Endothelial cell of umbilical vein (primary cell): ENCODE results near the gene CAMKV. TPM values are rescaled to one million over a fixed set of nuclear protein-coding genes. Genes with fewer than 3 reads are reported as not detected.

ENCODE experiments used
- BruUV-seq: library from RNA; stranded (reverse); fragments of 400-500 nt; replicated peaks from 2 replicates; lab custom pipeline; 2021; lab: Mats Ljungman, UMichigan
- CTCF ChIA-PET: fragments of 300-600, 350-600 bp; sonication (Branson Sonifier 250); formaldehyde crosslinking; loops from one replicate; lab custom pipeline; 2021; ENCODE audit warnings: antibody characterized with exemption, inconsistent platforms; lab: Charles Lee
- POLR2A ChIA-PET: fragments of 300-600, 350-600 bp; sonication (Branson Sonifier 250); formaldehyde crosslinking; loops from one replicate; lab custom pipeline; 2021; ENCODE audit warnings: antibody characterized with exemption, inconsistent platforms; lab: Charles Lee
- DNase-seq: peaks from one replicate; pipeline ENCODE4 v3.0.0-alpha.2; 2011; ENCODE audit warnings: low read depth, low spot score
- FAIRE-seq: peaks from 2 replicates; lab custom pipeline; 2011; peaks lifted over from hg19 to GRCh38; lab: Jason Lieb, UNC
- H2AFZ ChIP-seq: 2 replicates; pipeline ENCODE4 v1.6.0; 2012; ENCODE audit warnings: low read depth, low read length, control low read depth, inconsistent platforms
- H3K27ac ChIP-seq: 2 replicates; pipeline ENCODE4 v1.5.1; 2011; ENCODE audit warnings: low read depth, mild to moderate bottlenecking, control low read depth, low read length, moderate library complexity; ENCODE audit not compliant: insufficient read depth
- H3K27me3 ChIP-seq, 2 experiments: 2 replicates each; pipeline versions ENCODE4 v1.6.0 to v1.6.1; 2011; ENCODE audit warnings: low read length in 2 of 2, mixed read lengths in 1 of 2; ENCODE audit not compliant: control insufficient read depth in 2 of 2, insufficient read depth in 2 of 2
- H3K36me3 ChIP-seq, 2 experiments: 2 replicates in 1 of 2; 3 replicates in 1 of 2; pipeline ENCODE4 v1.5.1; 2011; ENCODE audit warnings: low read length in 2 of 2, mild to moderate bottlenecking in 1 of 2, moderate library complexity in 1 of 2; ENCODE audit not compliant: control insufficient read depth in 2 of 2, insufficient read depth in 2 of 2; ENCODE audit errors: extremely low read depth in 1 of 2
- H3K4me1 ChIP-seq: 3 replicates; pipeline ENCODE4 v1.5.1; 2011; ENCODE audit warnings: mild to moderate bottlenecking, low read length; ENCODE audit not compliant: control insufficient read depth, insufficient read depth; ENCODE audit errors: extremely low read depth
- H3K4me2 ChIP-seq: 2 replicates; pipeline ENCODE4 v1.6.1; 2011; ENCODE audit warnings: low read length, control low read depth, mixed read lengths; ENCODE audit not compliant: insufficient read depth
- H3K4me3 ChIP-seq, 3 experiments: fragments of 200-600 bp in 1 of 3; sonication (generic), shearing (Covaris generic) in 1 of 3; replicated peaks in 1 of 3; 2 replicates each; pipeline ENCODE4 v1.5.1; 2011 to 2016; ENCODE audit warnings: control low read depth in 3 of 3, low read length in 3 of 3, mild to moderate bottlenecking in 2 of 3, inconsistent platforms in 1 of 3, low read depth in 1 of 3, moderate library complexity in 1 of 3; ENCODE audit not compliant: insufficient read depth in 1 of 3
- H3K79me2 ChIP-seq: 2 replicates; pipeline ENCODE4 v1.6.0; 2012; ENCODE audit warnings: low read length, inconsistent platforms; ENCODE audit not compliant: control insufficient read depth, insufficient read depth
- H3K9ac ChIP-seq: replicated peaks from 2 replicates; pipeline ENCODE3; 2011; ENCODE audit warnings: low read length, control low read depth; ENCODE audit not compliant: insufficient read depth; ENCODE audit errors: extremely low read depth
- H3K9me1 ChIP-seq: replicated peaks from 3 replicates; pipeline ENCODE4 v1.6.0; 2011; ENCODE audit warnings: mild to moderate bottlenecking, low read length; ENCODE audit not compliant: control insufficient read depth, insufficient read depth; ENCODE audit errors: extremely low read depth
- H3K9me3 ChIP-seq: replicated peaks from 2 replicates; pipeline ENCODE4 v1.5.1; 2012; ENCODE audit warnings: low read length, inconsistent platforms; ENCODE audit not compliant: control insufficient read depth, insufficient read depth
- H4K20me1 ChIP-seq: replicated peaks from 2 replicates; pipeline ENCODE3; 2011; ENCODE audit warnings: mild to moderate bottlenecking, low read length; ENCODE audit not compliant: control insufficient read depth, insufficient read depth; ENCODE audit errors: extremely low read depth
- CTCF ChIP-seq, 2 donors: IDR thresholded peaks; 1 replicate in 1 of 2; 2 replicates in 1 of 2; pipeline ENCODE4 v1.5.1; 2011; ENCODE audit warnings: low read length in 2 of 2, mild to moderate bottlenecking in 2 of 2, moderate library complexity in 2 of 2, control low read depth in 1 of 2, inconsistent platforms in 1 of 2, low read depth in 1 of 2; ENCODE audit not compliant: insufficient read depth in 1 of 2; ENCODE audit errors: extremely low read depth in 1 of 2
- EZH2 ChIP-seq: IDR thresholded peaks from 2 replicates; pipeline ENCODE4 v1.6.1; 2012; ENCODE audit warnings: borderline replicate concordance, low read depth, mild to moderate bottlenecking, moderate library complexity, low read length, inconsistent platforms; ENCODE audit not compliant: severe bottlenecking
- FOS ChIP-seq: IDR thresholded peaks from 2 replicates; pipeline ENCODE4 v1.6.1; 2011; ENCODE audit warnings: mild to moderate bottlenecking, low read length, moderate library complexity, borderline replicate concordance; ENCODE audit not compliant: insufficient read depth
- GATA2 ChIP-seq: IDR thresholded peaks from 2 replicates; pipeline ENCODE4 v1.7.0; 2011; ENCODE audit warnings: low read depth, mild to moderate bottlenecking, moderate library complexity, mixed read lengths, low read length; ENCODE audit not compliant: insufficient read length, insufficient read depth
- JUN ChIP-seq: IDR thresholded peaks from 2 replicates; pipeline ENCODE4 v1.6.1; 2011; ENCODE audit warnings: borderline replicate concordance, low read depth; ENCODE audit not compliant: insufficient read length, insufficient read depth
- MAX ChIP-seq: IDR thresholded peaks from 2 replicates; pipeline ENCODE4 v1.6.1; 2011; ENCODE audit not compliant: insufficient read depth, insufficient read length
- MYC ChIP-seq: IDR thresholded peaks from one replicate; pipeline ENCODE4 v1.6.1; 2011; ENCODE audit warnings: mild to moderate bottlenecking, low read depth, low read length
- POLR2A ChIP-seq: IDR thresholded peaks from 2 replicates; pipeline ENCODE4 v1.6.1; 2012; ENCODE audit warnings: low read depth, mild to moderate bottlenecking, control low read depth, low read length
- POLR2AphosphoS5 ChIP-seq: IDR thresholded peaks from 2 replicates; pipeline ENCODE4 v1.6.1; 2012; ENCODE audit warnings: low read depth, mild to moderate bottlenecking, control low read depth, low read length, moderate library complexity; ENCODE audit not compliant: insufficient read depth
- dilution Hi-C: fragments of 300-500 bp; cut with MboI; formaldehyde crosslinking; loops from one replicate; pipeline ENCODE4 v1.15.0; 2019; ENCODE audit warnings: low sequenced_read_pairs; ENCODE audit not compliant: extremely low pct_ligation_motif_present
- intact Hi-C: fragments of 100-400 bp; cut with micrococcal nuclease; formaldehyde crosslinking; loops from one replicate; pipeline ENCODE4 v1.10.0; 2022
- polyA plus RNA-seq, 4 experiments: library from polyadenylated mRNA; depleted of rRNA in 3 of 4; stranded (reverse) in 3 of 4; unstranded in 1 of 4; fragments of >200 nt; gene quantifications; 2 replicates each; pipeline versions ENCODE4 v1.2.1 to v1.2.3, GENCODE V29; 2011 to 2012; ENCODE audit warnings: missing spikeins in 1 of 4
- total RNA-seq: library from RNA; stranded (reverse); gene quantifications from 2 replicates; pipeline ENCODE4 v1.2.3, GENCODE V29; 2021

CAMKV gene
- total and polyA plus RNA-seq, 2 donors (not counting 3 experiments of a cell fraction or from before 2014, with no cell fraction given) = not detected

DNA sequence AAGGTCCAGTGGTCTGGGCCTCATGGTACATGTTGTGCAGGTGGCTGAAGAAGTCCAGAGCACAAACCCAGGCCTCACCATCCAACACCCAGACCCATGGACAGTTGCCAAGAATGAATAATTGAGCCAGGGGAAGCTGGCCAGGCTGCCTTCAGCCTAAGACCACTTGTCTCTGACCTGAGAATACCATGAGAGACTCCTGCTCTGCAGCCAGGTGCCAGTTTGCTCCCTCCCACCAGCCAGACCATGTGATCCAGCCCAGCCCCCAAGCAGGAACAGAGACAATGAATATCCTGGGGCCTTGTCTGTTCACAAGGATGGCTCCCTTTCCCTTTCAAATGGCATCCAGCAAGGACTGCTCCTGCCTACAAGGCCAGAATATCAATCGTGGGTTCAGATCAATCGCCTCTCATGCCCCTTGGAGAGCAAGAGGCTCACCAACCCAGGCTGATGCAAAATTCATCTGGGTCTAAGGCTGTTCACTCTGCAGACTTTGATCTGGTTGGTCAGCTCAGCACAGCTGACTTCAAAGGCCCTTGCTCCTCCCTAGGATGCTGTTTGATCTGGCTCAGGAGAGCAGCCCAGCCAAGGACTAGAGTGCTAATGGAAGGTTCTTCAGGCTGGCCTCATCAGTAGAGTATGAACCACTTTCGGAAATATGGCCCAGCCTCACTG is 26.7 kb downstream of the CAMKV start:
- Histone ChIP-seq H3K79me2 (no peaks in the 10 kb centered on the region), H3K9me3 (no peaks in the 10 kb centered on the region), H3K4me3 (no peak overlapping the region), H3K36me3 (peaks cover 0 to 2% of the 10 kb centered on the region in 2 experiments), H3K4me1 (peaks cover 15% of the 10 kb centered on the region), H3K27ac (no peak overlapping the region), H2AFZ (no peak overlapping the region), H3K9ac (no peak overlapping the region), H4K20me1 (no peaks in the 10 kb centered on the region), H3K9me1 (no peaks in the 10 kb centered on the region), H3K4me2 (no peak overlapping the region), H3K27me3 (no peaks in the 10 kb centered on the region)
- ChIA-PET POLR2A (no interaction called here), CTCF (interaction anchor here (5.2 to 11.8 kb wide), 2 partner anchors 40 to 57 kb away, joined by 65 to 545 read pairs; partner anchors contain the start of genes CDHR4 and INKA1)
- TF ChIP-seq MAX (no peak), FOS (no peak), MYC (no peak), EZH2 (no peak), POLR2AphosphoS5 (no peak), POLR2A (no peak)
- intact Hi-C loops = no loop called here
- dilution Hi-C loops = no loop called here
- DNase-seq (no peak), FAIRE-seq (no peak)
- no TSS peak for BruUV-seq

- Histone ChIP-seq H3K27ac (no peak overlapping the region), H3K4me3 (no peak overlapping the region), H3K27me3 (no peaks in the 10 kb centered on the region), H3K9me1 (no peaks in the 10 kb centered on the region), H3K9ac (no peak overlapping the region), H3K4me1 (peaks cover 15% of the 10 kb centered on the region), H3K79me2 (no peaks in the 10 kb centered on the region), H3K9me3 (no peaks in the 10 kb centered on the region), H4K20me1 (no peaks in the 10 kb centered on the region), H3K36me3 (peaks cover 0 to 2% of the 10 kb centered on the region in 2 experiments), H3K4me2 (no peak overlapping the region), H2AFZ (no peak overlapping the region)
- CTCF ChIA-PET = interaction anchor here (0.6 to 11.8 kb wide), 21 partner anchors 8 to 384 kb away, joined by 3 to 545 read pairs (median 4); partner anchors contain the start of genes CDHR4, INKA1, MON1A and MST1R
- POLR2A ChIA-PET = no interaction called here
- TF ChIP-seq EZH2 (no peak), POLR2AphosphoS5 (no peak), MYC (no peak), GATA2 (no peak), FOS (no peak), CTCF (IDR thresholded peaks at IDR 0.05; ENCODE audit: extremely low read depth in 1 of 2, insufficient read depth in 1 of 2, low read depth in 1 of 2, low read length in 2 of 2) (no peak), MAX (no peak), POLR2A (no peak), JUN (no peak)
- intact Hi-C loops = loop anchor here (1.0 to 2.0 kb wide), 2 partner anchors 64 to 251 kb away; no protein-coding TSS in a partner anchor
- DNase-seq = no peak
- no peak for FAIRE-seq
- no TSS peak for BruUV-seq
- dilution Hi-C loops = no loop called here
These were observed 27.9 kb downstream of the CAMKV start for GRCh38 chr3:49841806-49842205.
